Thyroid gland (tissue), 4 donors: Measurements from ENCODE around the gene ADGRG1. TPM values are rescaled to one million over a fixed set of nuclear protein-coding genes. Genes with fewer than 3 reads are reported as not detected.

Source experiments
- DNase-seq, 2 donors: peaks; one replicate each; pipeline ENCODE4 v3.0.0-alpha.2; 2019
- H3K27ac ChIP-seq, 3 donors: fragments of 200-600 bp; sonication (generic); 1 replicate in 2 of 3; 2 replicates in 1 of 3; pipeline ENCODE4 v1.5.1; 2016 to 2019; ENCODE audit warnings: mild to moderate bottlenecking in 1 of 3, moderate library complexity in 1 of 3
- H3K27me3 ChIP-seq: fragments of 200-600 bp; sonication (generic); one replicate; pipeline ENCODE4 v1.5.1; 2019
- H3K36me3 ChIP-seq, 2 donors: fragments of 200-600 bp; sonication (generic); one replicate each; pipeline ENCODE4 v1.5.1; 2016 to 2019
- H3K4me1 ChIP-seq, 2 donors: fragments of 200-600 bp; sonication (generic); one replicate each; pipeline ENCODE4 v1.5.1; 2017 to 2019
- H3K4me3 ChIP-seq, 3 donors: fragments of 200-600 bp; sonication (generic); replicated peaks in 1 of 3; 1 replicate in 2 of 3; 2 replicates in 1 of 3; pipeline ENCODE4 v1.5.1; 2016; ENCODE audit warnings: mild to moderate bottlenecking in 1 of 3
- H3K9me3 ChIP-seq: fragments of 200-600 bp; sonication (generic); one replicate; pipeline ENCODE4 v1.5.1; 2017
- CTCF ChIP-seq, 6 experiments: fragments of 200-600 bp in 3 of 6; fragments of 450-650 bp in 3 of 6; sonication (generic) in 3 of 6; IDR thresholded peaks; one replicate each; pipeline ENCODE4 v1.5.1; 2016 to 2019; ENCODE audit warnings: antibody characterized with exemption in 6 of 6, mild to moderate bottlenecking in 2 of 6, inconsistent platforms in 1 of 6, moderate library complexity in 1 of 6
- POLR2A ChIP-seq, 2 donors: fragments of 450-650 bp; IDR thresholded peaks; one replicate each; pipeline ENCODE4 v1.6.1; 2017; ENCODE audit warnings: antibody characterized with exemption in 2 of 2, mild to moderate bottlenecking in 2 of 2, moderate library complexity in 1 of 2
- WGBS, 2 donors: methylation state at CpG; one replicate each; pipeline ENCODE4 v1.1.5; 2017; 5-methylcytosine and 5-hydroxymethylcytosine counted together
- intact Hi-C: fragments of 100-400 bp; cut with DNase I; formaldehyde crosslinking; loops from one replicate; pipeline ENCODE4 v1.15.1; 2023
- total RNA-seq, 4 donors: library from RNA; depleted of rRNA; stranded (reverse); fragments of >200 nt; gene quantifications; one replicate each; pipeline ENCODE4 v1.2.3, GENCODE V29; 2016

ADGRG1 gene
- total RNA-seq, 4 donors from 2014 or later: 120 to 295 (median 239) TPM

GRCh38 chr16:57645169-57645568 lies 16.7 kb downstream of the ADGRG1 start:
- TF ChIP-seq CTCF (IDR thresholded peaks at IDR 0.05) (no peak), POLR2A (IDR thresholded peaks at IDR 0.05) (no peak)
- intact Hi-C loops: no loop called here
- no peak overlapping the region for H3K4me3 ChIP-seq
- peak overlapping the region in 2 of 3 donors; percentile 58 to 80 for H3K27ac ChIP-seq
- no peak for DNase-seq
- H3K4me1 ChIP-seq: peaks cover 23 to 76% of the 10 kb centered on the region in 2 donors
- H3K9me3 ChIP-seq: no peaks in the 10 kb centered on the region
- peaks cover 0 to 7% of the 10 kb centered on the region in 2 donors for H3K36me3 ChIP-seq
- WGBS, 2 donors: 73 to 90% methylated on average over 3 to 4 of the region's 10 CpGs
- no peaks in the 10 kb centered on the region for H3K27me3 ChIP-seq

- DNase-seq: no peak
- Histone ChIP-seq H3K36me3 (peaks cover under 1 to 7% of the 10 kb centered on the region in 2 donors), H3K4me3 (no peak overlapping the region), H3K4me1 (peaks cover 16 to 69% of the 10 kb centered on the region in 2 donors), H3K9me3 (no peaks in the 10 kb centered on the region), H3K27me3 (no peaks in the 10 kb centered on the region), H3K27ac (peak overlapping the region in 2 of 3 donors; percentile 58 to 80)
- intact Hi-C loops: no loop called here
- 63 to 71% methylated on average over 21 to 24 of the region's 24 CpGs for WGBS, 2 donors
- TF ChIP-seq POLR2A (IDR thresholded peaks at IDR 0.05): no peak
- TF ChIP-seq CTCF (IDR thresholded peaks at IDR 0.05): no peak
These were observed 17.4 kb downstream of the ADGRG1 start for GRCh38 chr16:57645691-57646387.

- Histone ChIP-seq H3K9me3 (no peaks in the 10 kb centered on the region), H3K36me3 (peaks cover 7 to 14% of the 10 kb centered on the region in 2 donors), H3K4me3 (no peak overlapping the region), H3K27me3 (no peaks in the 10 kb centered on the region), H3K27ac (peak overlapping the region; percentile 55 to 80 (median 58)), H3K4me1 (peaks cover 11 to 62% of the 10 kb centered on the region in 2 donors)
- DNase-seq: no peak
- intact Hi-C loops: no loop called here
- no peak for TF ChIP-seq CTCF (IDR thresholded peaks at IDR 0.05)
- no peak for TF ChIP-seq POLR2A (IDR thresholded peaks at IDR 0.05)
- 75% methylated on average over 12 of the region's 14 CpGs for WGBS, 2 donors
These were observed 18.1 kb downstream of the ADGRG1 start for GRCh38 chr16:57646388-57647039.

- no peaks in the 10 kb centered on the region for H3K27me3 ChIP-seq
- H3K27ac ChIP-seq: peak overlapping the region; percentile 55 to 80 (median 58)
- TF ChIP-seq POLR2A (IDR thresholded peaks at IDR 0.05) (no peak), CTCF (IDR thresholded peaks at IDR 0.05) (no peak)
- no peak overlapping the region for H3K4me3 ChIP-seq
- DNase-seq: no peak
- peaks cover 11 to 57% of the 10 kb centered on the region in 2 donors for H3K4me1 ChIP-seq
- intact Hi-C loops: no loop called here
- peaks cover 15 to 18% of the 10 kb centered on the region in 2 donors for H3K36me3 ChIP-seq
- WGBS, 2 donors: 54 to 64% methylated on average over 10 of the region's 10 CpGs
- no peaks in the 10 kb centered on the region for H3K9me3 ChIP-seq
These were observed 18.9 kb downstream of the ADGRG1 start for GRCh38 chr16:57647136-57647875.
